HCT116 (cell line): Measurements from ENCODE around the gene HUS1B. TPM values are rescaled to one million over a fixed set of nuclear protein-coding genes. Genes with fewer than 3 reads are reported as not detected.

Experiments used
- ATAC-seq: fragments of 200-7000 bp; cut with Tn5 transposase; 2 replicates; pipeline ENCODE4 v1.9.1; 2020; ENCODE audit warnings: mild to moderate bottlenecking, moderate library complexity
- BruUV-seq: library from RNA; stranded (reverse); fragments of 400-500 nt; replicated peaks from 2 replicates; lab custom pipeline; 2021; lab: Mats Ljungman, UMichigan
- CTCF ChIA-PET: fragments of 300-600 bp; sonication (Branson Sonifier 250); formaldehyde crosslinking; loops from one replicate; lab custom pipeline; 2021; ENCODE audit warnings: antibody characterized with exemption; lab: Charles Lee
- POLR2A ChIA-PET: fragments of 300-600, 350-600 bp; sonication (Branson Sonifier 250); formaldehyde crosslinking; loops from one replicate; lab custom pipeline; 2021; ENCODE audit warnings: antibody characterized with exemption; lab: Charles Lee
- RAD21 ChIA-PET, 2 experiments: fragments of 300-600 bp; sonication (Branson Sonifier 250); formaldehyde crosslinking; loops; one replicate each; lab custom pipeline; 2023; ENCODE audit warnings: low total read pairs in 2 of 2; ENCODE audit not compliant: uncharacterized antibody in 2 of 2, unreplicated experiment in 2 of 2, low non-redundant PET in 1 of 2; lab: Charles Lee
- DNase-seq: peaks from one replicate; pipeline ENCODE4 v3.0.0-alpha.2; 2010; ENCODE audit warnings: low read depth, low spot score
- H2AFZ ChIP-seq: fragments of 200-600 bp; shearing (Covaris generic), sonication (generic); 2 replicates; pipeline ENCODE4 v1.6.1; 2017; ENCODE audit warnings: low read depth, mixed run types, mixed read lengths, antibody characterized with exemption, low read length; ENCODE audit not compliant: poor library complexity, severe bottlenecking
- H3K27ac ChIP-seq: 2 replicates; pipeline ENCODE4 v1.5.1; 2012; ENCODE audit warnings: low read depth, low read length
- H3K27me3 ChIP-seq: fragments of 200-600 bp; sonication (generic); 2 replicates; pipeline ENCODE4 v1.6.1; 2016; ENCODE audit warnings: mixed run types, low read length, mixed read lengths; ENCODE audit not compliant: insufficient read depth
- H3K36me3 ChIP-seq, 2 experiments: fragments of 200-500 bp in 1 of 2; fragments of 200-600 bp in 1 of 2; sonication (Bioruptor generic) in 1 of 2; sonication (generic) in 1 of 2; 2 replicates each; pipeline versions ENCODE4 v1.5.1 to v1.6.1; 2014 to 2016; ENCODE audit warnings: low read length in 2 of 2, inconsistent platforms in 1 of 2, mixed read lengths in 1 of 2, mixed run types in 1 of 2; ENCODE audit not compliant: insufficient read depth in 2 of 2, control insufficient read depth in 1 of 2
- H3K4me1 ChIP-seq, 2 experiments: fragments of 200-600 bp in 1 of 2; sonication (generic) in 1 of 2; 2 replicates each; pipeline versions ENCODE4 v1.5.1 to v1.6.1; 2012 to 2017; ENCODE audit warnings: low read length in 2 of 2, inconsistent platforms in 1 of 2, mild to moderate bottlenecking in 1 of 2, mixed read lengths in 1 of 2, mixed run types in 1 of 2, moderate library complexity in 1 of 2; ENCODE audit not compliant: insufficient read depth in 2 of 2, control insufficient read depth in 1 of 2
- H3K4me2 ChIP-seq: fragments of 200-600 bp; sonication (generic); 2 replicates; pipeline ENCODE4 v1.6.1; 2017; ENCODE audit warnings: mixed run types, low read length, mixed read lengths
- H3K4me3 ChIP-seq, 2 experiments: fragments of 200-600 bp in 1 of 2; sonication (generic) in 1 of 2; replicated peaks in 1 of 2; 2 replicates each; pipeline ENCODE4 v1.5.1; 2011 to 2016; ENCODE audit warnings: low read length in 2 of 2, control low read depth in 1 of 2, low read depth in 1 of 2, mild to moderate bottlenecking in 1 of 2, mixed read lengths in 1 of 2, mixed run types in 1 of 2
- H3K79me2 ChIP-seq: fragments of 200-600 bp; sonication (generic); 2 replicates; pipeline ENCODE4 v1.6.1; 2017; ENCODE audit warnings: mild to moderate bottlenecking, mixed run types, low read length, moderate library complexity, mixed read lengths; ENCODE audit not compliant: insufficient read depth
- H3K9ac ChIP-seq: fragments of 200-600 bp; sonication (generic); 2 replicates; pipeline ENCODE4 v1.6.1; 2016; ENCODE audit warnings: low read length, mixed read lengths
- H3K9me2 ChIP-seq: fragments of 200-600 bp; sonication (generic), shearing (Covaris generic); 2 replicates; pipeline ENCODE4 v1.6.1; 2017; ENCODE audit warnings: mixed run types, mild to moderate bottlenecking, moderate library complexity; ENCODE audit not compliant: insufficient read depth
- H3K9me3 ChIP-seq, 2 experiments: fragments of 200-500 bp in 1 of 2; fragments of 200-600 bp in 1 of 2; sonication (Bioruptor generic) in 1 of 2; sonication (generic) in 1 of 2; 2 replicates each; pipeline ENCODE4 v1.6.1; 2014 to 2017; ENCODE audit warnings: low read length in 2 of 2, mixed read lengths in 2 of 2, inconsistent platforms in 1 of 2, low read depth in 1 of 2, mild to moderate bottlenecking in 1 of 2, mixed run types in 1 of 2, moderate library complexity in 1 of 2; ENCODE audit not compliant: control insufficient read depth in 1 of 2, insufficient read depth in 1 of 2
- H4K20me1 ChIP-seq: fragments of 200-600 bp; sonication (generic), shearing (Covaris generic); 2 replicates; pipeline ENCODE4 v1.6.1; 2017; ENCODE audit warnings: mixed run types, mild to moderate bottlenecking, moderate library complexity; ENCODE audit not compliant: insufficient read depth
- CBX3 ChIP-seq: IDR thresholded peaks from 2 replicates; pipeline ENCODE4 v1.6.1; 2012; ENCODE audit warnings: low read depth
- CEBPB ChIP-seq: IDR thresholded peaks from 2 replicates; pipeline ENCODE4 v1.6.1; 2012; ENCODE audit warnings: low read depth
- EGR1 ChIP-seq: IDR thresholded peaks from 2 replicates; pipeline ENCODE4 v1.6.1; 2012; ENCODE audit warnings: low read depth
- ELF1 ChIP-seq: IDR thresholded peaks from 2 replicates; pipeline ENCODE4 v1.6.1; 2012; ENCODE audit warnings: low read depth, borderline replicate concordance
- EZH2phosphoT487 ChIP-seq: fragments of 200-600 bp; IDR thresholded peaks from 2 replicates; pipeline ENCODE4 v1.6.1; 2018; ENCODE audit warnings: antibody characterized with exemption, borderline replicate concordance
- FOSL1 ChIP-seq: IDR thresholded peaks from 2 replicates; pipeline ENCODE4 v1.6.1; 2012; ENCODE audit warnings: low read depth
- JUND ChIP-seq: IDR thresholded peaks from 2 replicates; pipeline ENCODE4 v1.6.1; 2012
- POLR2A ChIP-seq: IDR thresholded peaks from 2 replicates; pipeline ENCODE4 v1.7.0; 2011; ENCODE audit warnings: borderline replicate concordance; ENCODE audit not compliant: insufficient read depth, insufficient read length; ENCODE audit errors: extremely low read depth
- POLR2AphosphoS5 ChIP-seq: IDR thresholded peaks from 2 replicates; pipeline ENCODE4 v1.6.1; 2011; ENCODE audit warnings: mild to moderate bottlenecking, low read depth, low read length, moderate library complexity
- RAD21 ChIP-seq: IDR thresholded peaks from 2 replicates; pipeline ENCODE4 v1.6.1; 2012; ENCODE audit warnings: low read depth, mild to moderate bottlenecking
- SIN3A ChIP-seq: IDR thresholded peaks from 2 replicates; pipeline ENCODE4 v1.6.1; 2012; ENCODE audit warnings: low read depth
- SRF ChIP-seq: IDR thresholded peaks from 2 replicates; pipeline ENCODE4 v1.6.1; 2012; ENCODE audit warnings: low read depth
- TCF7L2 ChIP-seq: IDR thresholded peaks from 2 replicates; pipeline ENCODE4 v1.7.0; 2011; ENCODE audit warnings: borderline replicate concordance, inconsistent platforms; ENCODE audit not compliant: insufficient read depth, insufficient read length; ENCODE audit errors: extremely low read depth
- YY1 ChIP-seq: IDR thresholded peaks from 2 replicates; pipeline ENCODE4 v1.6.1; 2011; ENCODE audit warnings: low read length, low read depth, moderate library complexity, mild to moderate bottlenecking; ENCODE audit not compliant: insufficient replicate concordance; ENCODE audit errors: extremely low read depth
- ZFX ChIP-seq: fragments of 450-650 bp; IDR thresholded peaks from 2 replicates; pipeline ENCODE4 v1.6.1; 2017
- ZNF274 ChIP-seq: fragments of 200-500 bp; sonication (Bioruptor generic); IDR thresholded peaks from 2 replicates; pipeline ENCODE4 v1.6.1; 2014; ENCODE audit warnings: mild to moderate bottlenecking, low read depth, low read length, inconsistent platforms
- intact Hi-C: fragments of 100-400 bp; cut with micrococcal nuclease; formaldehyde crosslinking; loops from 2 replicates; pipeline ENCODE4 v1.10.0; 2022
- total RNA-seq: library from RNA; stranded (reverse); gene quantifications from one replicate; pipeline ENCODE4 v1.2.1, GENCODE V29; 2021; ENCODE audit not compliant: unreplicated experiment
- TF ChIP-seq, protein P1 (sequence below): IDR thresholded peaks from 2 replicates; pipeline ENCODE4 v1.6.1; 2012
- TF ChIP-seq, protein P2 (sequence below): IDR thresholded peaks from 2 replicates; pipeline ENCODE4 v1.6.1; 2012; ENCODE audit warnings: low read depth
- TF ChIP-seq, protein P3 (sequence below): IDR thresholded peaks from 2 replicates; pipeline ENCODE4 v1.6.1; 2011; ENCODE audit warnings: mild to moderate bottlenecking, low read length, moderate library complexity; ENCODE audit not compliant: insufficient replicate concordance; ENCODE audit errors: extremely low read depth

HUS1B gene
- total RNA-seq, 1 experiment from 2014 or later, result 0.76 TPM

DNA sequence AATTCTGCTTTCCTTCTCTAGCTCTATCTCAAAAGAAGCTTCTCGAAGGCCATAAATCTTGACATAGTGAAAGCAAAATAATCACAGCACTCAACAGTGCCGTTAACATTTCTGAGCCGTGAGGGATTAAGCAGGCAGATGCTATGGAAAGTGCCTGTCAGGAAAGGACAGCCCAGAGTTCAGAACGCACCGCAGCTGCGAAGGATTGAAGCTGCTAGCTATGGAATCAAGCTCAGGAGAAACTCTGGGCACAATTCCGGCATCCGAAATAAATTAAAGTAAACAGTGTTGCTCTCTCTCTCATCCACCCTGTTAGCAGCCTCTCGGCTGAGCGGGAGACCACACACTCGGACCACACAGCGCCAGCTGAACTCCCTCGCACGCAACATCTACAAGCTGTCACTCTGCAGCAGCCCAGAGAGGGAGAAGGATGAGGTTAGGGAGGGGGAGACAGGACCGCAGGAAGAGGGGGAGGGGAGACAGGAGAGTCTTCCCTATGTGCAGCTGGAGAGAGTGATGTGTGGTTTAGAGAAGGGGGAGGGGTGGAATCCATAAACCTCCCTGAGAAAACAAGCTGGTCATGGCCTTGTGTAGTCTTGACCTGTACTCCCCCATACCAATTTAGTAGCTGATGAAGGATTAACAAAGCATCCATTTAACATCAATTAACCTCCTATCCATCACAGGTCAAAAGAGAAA, 27.0 kb upstream of the HUS1B start:
- Histone ChIP-seq H2AFZ (no peak overlapping the region), H3K27me3 (no peaks in the 10 kb centered on the region), H3K9ac (no peak overlapping the region), H3K79me2 (peaks cover 85% of the 10 kb centered on the region), H3K36me3 (no peaks in the 10 kb centered on the region), H3K4me3 (no peak overlapping the region)
- no peak for DNase-seq
- RAD21 ChIA-PET, result no interaction called here
- no peak for TF ChIP-seq YY1
- no peak for TF ChIP-seq JUND
- no peak for TF ChIP-seq FOSL1
- no peak for TF ChIP-seq ELF1
- TF ChIP-seq, protein P1, sequence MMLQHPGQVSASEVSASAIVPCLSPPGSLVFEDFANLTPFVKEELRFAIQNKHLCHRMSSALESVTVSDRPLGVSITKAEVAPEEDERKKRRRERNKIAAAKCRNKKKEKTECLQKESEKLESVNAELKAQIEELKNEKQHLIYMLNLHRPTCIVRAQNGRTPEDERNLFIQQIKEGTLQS, result no peak
- no peak for TF ChIP-seq POLR2AphosphoS5
- no peak for TF ChIP-seq ZNF274
- TF ChIP-seq EGR1, result no peak
- no peak for TF ChIP-seq SIN3A
- no peak for TF ChIP-seq ZFX
- TF ChIP-seq CEBPB, result no peak
- no peak for TF ChIP-seq EZH2phosphoT487
- TF ChIP-seq, protein P2, sequence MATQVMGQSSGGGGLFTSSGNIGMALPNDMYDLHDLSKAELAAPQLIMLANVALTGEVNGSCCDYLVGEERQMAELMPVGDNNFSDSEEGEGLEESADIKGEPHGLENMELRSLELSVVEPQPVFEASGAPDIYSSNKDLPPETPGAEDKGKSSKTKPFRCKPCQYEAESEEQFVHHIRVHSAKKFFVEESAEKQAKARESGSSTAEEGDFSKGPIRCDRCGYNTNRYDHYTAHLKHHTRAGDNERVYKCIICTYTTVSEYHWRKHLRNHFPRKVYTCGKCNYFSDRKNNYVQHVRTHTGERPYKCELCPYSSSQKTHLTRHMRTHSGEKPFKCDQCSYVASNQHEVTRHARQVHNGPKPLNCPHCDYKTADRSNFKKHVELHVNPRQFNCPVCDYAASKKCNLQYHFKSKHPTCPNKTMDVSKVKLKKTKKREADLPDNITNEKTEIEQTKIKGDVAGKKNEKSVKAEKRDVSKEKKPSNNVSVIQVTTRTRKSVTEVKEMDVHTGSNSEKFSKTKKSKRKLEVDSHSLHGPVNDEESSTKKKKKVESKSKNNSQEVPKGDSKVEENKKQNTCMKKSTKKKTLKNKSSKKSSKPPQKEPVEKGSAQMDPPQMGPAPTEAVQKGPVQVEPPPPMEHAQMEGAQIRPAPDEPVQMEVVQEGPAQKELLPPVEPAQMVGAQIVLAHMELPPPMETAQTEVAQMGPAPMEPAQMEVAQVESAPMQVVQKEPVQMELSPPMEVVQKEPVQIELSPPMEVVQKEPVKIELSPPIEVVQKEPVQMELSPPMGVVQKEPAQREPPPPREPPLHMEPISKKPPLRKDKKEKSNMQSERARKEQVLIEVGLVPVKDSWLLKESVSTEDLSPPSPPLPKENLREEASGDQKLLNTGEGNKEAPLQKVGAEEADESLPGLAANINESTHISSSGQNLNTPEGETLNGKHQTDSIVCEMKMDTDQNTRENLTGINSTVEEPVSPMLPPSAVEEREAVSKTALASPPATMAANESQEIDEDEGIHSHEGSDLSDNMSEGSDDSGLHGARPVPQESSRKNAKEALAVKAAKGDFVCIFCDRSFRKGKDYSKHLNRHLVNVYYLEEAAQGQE, result no peak
- no peak for TF ChIP-seq POLR2A
- no peak for TF ChIP-seq CBX3
- TF ChIP-seq TCF7L2, result no peak
- TF ChIP-seq RAD21, result no peak
- TF ChIP-seq, protein P3, sequence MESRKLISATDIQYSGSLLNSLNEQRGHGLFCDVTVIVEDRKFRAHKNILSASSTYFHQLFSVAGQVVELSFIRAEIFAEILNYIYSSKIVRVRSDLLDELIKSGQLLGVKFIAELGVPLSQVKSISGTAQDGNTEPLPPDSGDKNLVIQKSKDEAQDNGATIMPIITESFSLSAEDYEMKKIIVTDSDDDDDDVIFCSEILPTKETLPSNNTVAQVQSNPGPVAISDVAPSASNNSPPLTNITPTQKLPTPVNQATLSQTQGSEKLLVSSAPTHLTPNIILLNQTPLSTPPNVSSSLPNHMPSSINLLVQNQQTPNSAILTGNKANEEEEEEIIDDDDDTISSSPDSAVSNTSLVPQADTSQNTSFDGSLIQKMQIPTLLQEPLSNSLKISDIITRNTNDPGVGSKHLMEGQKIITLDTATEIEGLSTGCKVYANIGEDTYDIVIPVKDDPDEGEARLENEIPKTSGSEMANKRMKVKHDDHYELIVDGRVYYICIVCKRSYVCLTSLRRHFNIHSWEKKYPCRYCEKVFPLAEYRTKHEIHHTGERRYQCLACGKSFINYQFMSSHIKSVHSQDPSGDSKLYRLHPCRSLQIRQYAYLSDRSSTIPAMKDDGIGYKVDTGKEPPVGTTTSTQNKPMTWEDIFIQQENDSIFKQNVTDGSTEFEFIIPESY, result no peak
- no peak for TF ChIP-seq SRF
- TF ChIP-seq, all 23 proteins: peak for 0
- no TSS peak for BruUV-seq
- Histone ChIP-seq H3K9me3 (no peaks in the 10 kb centered on the region), H4K20me1 (no peaks in the 10 kb centered on the region), H3K4me2 (no peak overlapping the region), H3K4me1 (peaks cover 0 to 8% of the 10 kb centered on the region in 2 experiments; a peak in 2 of 4 replicates), H3K9me2 (no peaks in the 10 kb centered on the region), H3K27ac (no peak overlapping the region)
- ATAC-seq, result no peak
- ChIA-PET POLR2A (no interaction called here), CTCF (interaction anchor here (1.0 kb wide), 1 partner anchor 8 kb away, joined by 3 read pairs; the partner anchor contains the start of gene EXOC2)
- intact Hi-C loops, result no loop called here
